GM19025 (cell line): ENCODE measurements around the gene CD81.
"Not testable (repeated sequence)": the region's sequence is repeated elsewhere in the genome, so short reads cannot be mapped to it uniquely, and the experiment has no call there.

Experiments
- ATAC-seq: cut with Tn5 transposase; IDR thresholded peaks from one replicate; pipeline ENCODE4 v1.9.1; 2021; ENCODE audit warnings: mild to moderate bottlenecking, low read depth, moderate library complexity; ENCODE audit not compliant: unreplicated experiment

Gene CD81

GRCh38 chr11:2376751-2377451, at the start of gene CD81:
CD81 (plus strand) TSS chr11:2377310; CDS start chr11:2377550, 240 bp downstream.
- ATAC-seq = peak; percentile 38

- no peak for ATAC-seq
Measured at GRCh38 chr11:2328021-2328420, 49.1 kb upstream of the CD81 start.

DNA sequence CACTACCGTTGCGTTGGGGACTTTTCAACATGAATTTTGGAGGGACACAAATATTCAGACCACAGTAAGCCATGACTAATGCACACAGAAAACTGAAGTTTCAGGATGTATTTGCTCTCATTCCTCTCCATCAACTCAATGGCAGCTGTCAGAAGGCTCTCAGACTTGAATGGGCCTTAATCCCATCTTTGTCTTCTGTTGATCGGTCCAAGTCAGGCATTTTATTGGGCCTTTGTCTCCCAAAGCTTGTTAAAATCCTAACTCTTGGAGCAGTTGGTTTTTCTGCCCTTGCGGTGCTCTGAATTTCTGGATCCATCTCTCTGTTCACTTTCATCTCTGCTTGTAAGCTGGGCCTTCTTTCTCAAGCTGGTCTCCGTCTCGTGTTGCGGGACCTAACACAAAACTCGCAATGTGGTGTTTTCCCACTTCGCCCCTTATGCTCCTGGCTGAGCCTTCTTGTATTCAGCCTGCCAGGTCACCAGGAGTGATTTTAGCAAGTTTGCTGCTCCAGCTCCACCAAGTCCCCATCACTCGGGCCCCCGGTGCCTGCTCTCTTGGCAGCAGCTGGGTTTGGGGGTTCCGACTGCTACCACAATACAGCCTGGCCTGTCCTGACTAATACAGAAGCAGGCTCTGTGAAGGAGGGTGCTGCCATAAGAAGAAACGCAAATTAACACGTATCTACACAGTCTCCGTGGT, 48.3 kb upstream of the CD81 start:
- ATAC-seq = no peak

GRCh38 chr11:2329551-2329950, 47.6 kb upstream of the CD81 start:
- no peak for ATAC-seq

- ATAC-seq = no peak
Measured at GRCh38 chr11:2330696-2331095, 46.4 kb upstream of the CD81 start.

DNA sequence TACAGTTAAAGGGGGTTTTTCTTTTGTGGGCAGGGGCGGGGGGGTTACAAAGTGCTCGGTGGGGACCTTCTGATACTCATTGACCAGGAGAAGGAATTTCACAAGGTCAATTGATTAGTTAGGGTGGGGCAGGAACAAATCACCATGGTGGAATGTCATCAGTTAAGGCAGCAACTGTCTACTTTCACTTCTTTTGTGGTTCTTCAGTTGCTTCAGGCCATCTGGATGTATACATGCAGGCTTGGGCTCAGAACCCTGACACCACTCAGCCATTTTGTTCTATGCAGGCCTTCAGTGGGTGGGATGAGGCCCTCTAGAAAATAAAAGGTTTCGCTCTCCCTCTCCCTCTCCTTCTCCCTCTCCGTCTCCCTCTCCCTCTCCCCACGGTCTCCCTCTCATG, 45.7 kb upstream of the CD81 start:
- ATAC-seq = no peak

DNA sequence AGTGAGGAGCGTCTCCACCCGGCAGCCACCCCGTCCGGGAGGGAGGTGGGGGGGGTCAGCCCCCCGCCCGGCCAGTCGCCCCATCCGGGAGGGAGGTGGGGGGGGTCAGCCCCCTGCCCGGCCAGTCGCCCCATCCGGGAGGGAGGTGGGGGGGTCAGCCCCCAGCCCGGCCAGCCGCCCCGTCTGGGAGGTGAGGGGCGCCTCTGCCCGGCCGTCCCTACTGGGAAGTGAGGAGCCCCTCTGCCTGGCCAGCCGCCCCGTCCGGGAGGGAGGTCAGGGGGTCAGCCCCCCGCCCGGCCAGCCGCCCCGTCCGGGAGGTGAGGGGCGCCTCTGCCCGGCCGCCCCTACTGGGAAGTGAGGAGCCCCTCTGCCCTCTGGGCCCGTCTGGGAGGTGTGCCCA, 44.5 kb upstream of the CD81 start:
- ATAC-seq = not testable (repeated sequence)

GRCh38 chr11:2333486-2334205, 43.5 kb upstream of the CD81 start:
- ATAC-seq = not testable (repeated sequence)

GRCh38 chr11:2335286-2335685, 41.8 kb upstream of the CD81 start:
- ATAC-seq = not testable (repeated sequence)

DNA sequence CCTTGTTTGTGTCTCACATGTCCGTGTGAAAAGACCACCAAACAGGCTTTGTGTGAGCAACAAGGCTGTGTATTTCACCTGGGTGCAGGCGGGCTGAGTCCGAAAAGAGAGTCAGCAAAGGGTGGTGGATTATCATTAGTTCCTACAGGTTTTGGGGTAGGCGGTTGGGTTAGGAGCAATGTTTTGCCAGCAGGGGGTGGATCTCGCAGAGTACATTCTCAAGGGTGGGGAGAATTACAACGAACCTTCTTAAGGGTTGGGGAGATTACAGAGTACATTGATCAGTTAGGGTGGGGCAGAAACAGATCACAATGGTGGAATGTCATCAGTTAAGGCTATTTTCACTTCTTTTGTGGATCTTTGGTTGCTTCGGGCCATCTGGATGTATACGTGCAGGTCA, 38.4 kb upstream of the CD81 start:
- not testable (repeated sequence) for ATAC-seq

GRCh38 chr11:2342557-2342956, 34.6 kb upstream of the CD81 start:
- no peak for ATAC-seq

GRCh38 chr11:2342981-2343380, 34.1 kb upstream of the CD81 start:
- ATAC-seq = no peak

DNA sequence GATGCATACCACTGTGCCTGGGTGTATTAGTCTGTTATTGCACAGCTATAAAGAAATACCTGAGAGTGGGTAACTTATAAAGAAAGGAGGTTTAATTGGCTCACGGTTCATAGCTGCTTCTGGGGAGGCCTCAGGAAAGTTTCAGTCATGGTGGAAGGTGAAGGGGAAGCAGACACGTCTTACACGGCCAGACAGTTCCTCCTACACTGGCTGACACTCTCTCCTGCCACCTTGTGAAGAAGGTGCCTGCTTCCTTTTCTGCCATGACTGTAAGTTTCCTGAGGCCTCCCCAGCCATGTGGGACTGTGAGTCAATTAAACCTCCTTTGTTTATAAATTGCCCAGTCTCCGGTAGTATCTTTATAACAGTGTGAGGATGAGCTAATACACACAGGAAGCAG, 33.6 kb upstream of the CD81 start:
- ATAC-seq = no peak

GRCh38 chr11:2345050-2345449, 32.1 kb upstream of the CD81 start:
- ATAC-seq = no peak

- ATAC-seq = no peak
Measured at GRCh38 chr11:2346014-2346413, 31.1 kb upstream of the CD81 start.

DNA sequence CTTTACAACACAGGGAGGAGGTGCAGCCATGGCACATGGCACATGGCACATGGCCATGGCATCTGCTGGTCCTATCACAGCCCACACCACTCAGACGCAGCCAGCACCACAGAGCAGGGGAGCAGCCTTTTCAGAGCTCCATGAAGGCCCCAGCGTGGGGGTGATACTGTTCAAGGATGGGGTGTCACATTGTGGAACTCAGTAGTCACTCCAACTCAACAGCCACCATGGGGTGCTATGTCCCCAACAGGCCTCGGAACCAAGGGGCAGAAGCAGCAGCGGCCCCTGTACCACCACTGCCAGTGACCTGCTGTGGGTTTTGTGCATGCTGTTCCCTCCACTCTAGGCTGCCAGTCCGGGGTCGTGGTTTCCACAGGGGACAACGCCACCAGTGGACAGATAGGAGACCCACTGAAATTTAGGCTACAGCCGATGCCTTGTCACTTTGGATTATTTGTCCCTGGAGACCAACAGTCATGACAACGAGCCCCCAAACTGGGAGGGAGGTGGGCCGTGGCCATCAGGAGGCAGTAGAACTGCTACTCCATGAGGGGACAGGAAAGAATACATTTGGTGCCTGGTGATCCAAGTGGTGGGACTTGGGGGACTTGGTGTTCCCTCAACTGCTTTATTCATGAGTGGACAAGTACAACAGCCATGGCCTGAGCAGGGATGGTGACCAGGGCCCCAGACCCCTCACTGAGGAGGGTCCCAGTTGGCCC, 30.4 kb upstream of the CD81 start:
- ATAC-seq = no peak

- ATAC-seq = no peak
Measured at GRCh38 chr11:2347308-2347830, 29.7 kb upstream of the CD81 start.

DNA sequence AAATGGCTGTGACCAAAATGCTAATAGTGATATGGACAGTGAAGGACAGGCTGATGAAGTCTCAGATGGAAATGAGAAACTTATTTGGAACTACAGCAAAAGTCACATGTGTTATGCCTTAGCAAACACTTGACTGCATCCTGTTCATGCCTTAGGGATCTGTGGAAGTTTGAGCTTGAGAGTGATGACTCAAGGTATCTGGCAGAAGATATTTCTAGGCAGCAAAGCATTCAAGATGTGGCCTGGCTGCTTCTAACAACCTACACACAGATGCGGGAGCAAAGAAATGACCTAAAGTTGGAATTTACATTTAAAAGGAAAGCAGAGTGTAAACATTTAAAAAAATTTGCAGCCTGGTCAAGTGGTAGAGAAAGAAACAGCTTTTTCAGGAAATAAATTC, 28.1 kb upstream of the CD81 start:
- ATAC-seq = no peak

GRCh38 chr11:2351701-2352100, 25.4 kb upstream of the CD81 start:
- no peak for ATAC-seq

DNA sequence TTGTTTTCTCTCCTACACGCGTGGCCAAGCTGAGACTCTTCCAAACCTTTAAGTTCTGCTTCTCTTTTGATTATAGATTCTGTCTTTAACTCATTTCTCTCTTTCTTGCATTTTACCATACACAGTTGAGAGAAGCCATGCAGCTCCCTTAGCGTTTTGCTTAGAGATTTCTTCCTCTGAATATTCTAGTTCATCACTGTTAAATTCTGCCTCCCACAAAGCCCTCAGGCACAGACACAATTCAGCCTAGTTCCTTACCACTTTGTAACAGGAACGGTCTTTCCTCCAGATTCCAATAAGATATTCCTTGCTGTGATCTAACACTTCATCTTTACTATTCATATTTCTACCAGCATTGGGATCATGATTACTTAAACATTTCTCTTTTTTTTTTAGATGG, 24.7 kb upstream of the CD81 start:
- ATAC-seq = no peak
